Muscle layer of colon (tissue), 2 donors: Measurements from ENCODE around the gene TCAF2.
"Not testable (repeated sequence)": the region's sequence is repeated elsewhere in the genome, so short reads cannot be mapped to it uniquely, and the experiment has no call there.

Experiments used
- H3K27ac ChIP-seq: one replicate; pipeline ENCODE4 v1.7.0; 2013; ENCODE audit warnings: low read depth, mild to moderate bottlenecking, low read length, moderate library complexity
- H3K27me3 ChIP-seq, 2 donors: one replicate each; pipeline ENCODE4 v1.7.0; 2013; ENCODE audit warnings: low read length in 2 of 2, mild to moderate bottlenecking in 2 of 2; ENCODE audit not compliant: insufficient read depth in 2 of 2, control insufficient read depth in 1 of 2
- H3K36me3 ChIP-seq: one replicate; pipeline ENCODE4 v1.7.0; 2013; ENCODE audit warnings: mild to moderate bottlenecking, low read length; ENCODE audit not compliant: insufficient read depth
- H3K4me1 ChIP-seq: one replicate; pipeline ENCODE4 v1.7.0; 2013; ENCODE audit warnings: mild to moderate bottlenecking, low read length; ENCODE audit not compliant: insufficient read depth
- H3K4me3 ChIP-seq, 2 donors: one replicate each; pipeline ENCODE4 v1.7.0; 2013; ENCODE audit warnings: low read length in 2 of 2, low read depth in 1 of 2, mild to moderate bottlenecking in 1 of 2, moderate library complexity in 1 of 2
- H3K9ac ChIP-seq: one replicate; pipeline ENCODE4 v1.7.0; 2013; ENCODE audit warnings: low read length
- H3K9me3 ChIP-seq: one replicate; pipeline ENCODE4 v1.7.0; 2013; ENCODE audit warnings: mild to moderate bottlenecking, low read length
- donor health status: abdominal sarcoma.
- donor health status: Adenocarcinoma of cecum.

The TCAF2 gene

GRCh38 chr7:143632506-143632905 is 11.7 kb downstream of the TCAF2 start:
- not testable (repeated sequence) for H3K27me3 ChIP-seq, H3K27ac ChIP-seq, H3K36me3 ChIP-seq, H3K9me3 ChIP-seq, H3K9ac ChIP-seq, H3K4me1 ChIP-seq, H3K4me3 ChIP-seq

DNA sequence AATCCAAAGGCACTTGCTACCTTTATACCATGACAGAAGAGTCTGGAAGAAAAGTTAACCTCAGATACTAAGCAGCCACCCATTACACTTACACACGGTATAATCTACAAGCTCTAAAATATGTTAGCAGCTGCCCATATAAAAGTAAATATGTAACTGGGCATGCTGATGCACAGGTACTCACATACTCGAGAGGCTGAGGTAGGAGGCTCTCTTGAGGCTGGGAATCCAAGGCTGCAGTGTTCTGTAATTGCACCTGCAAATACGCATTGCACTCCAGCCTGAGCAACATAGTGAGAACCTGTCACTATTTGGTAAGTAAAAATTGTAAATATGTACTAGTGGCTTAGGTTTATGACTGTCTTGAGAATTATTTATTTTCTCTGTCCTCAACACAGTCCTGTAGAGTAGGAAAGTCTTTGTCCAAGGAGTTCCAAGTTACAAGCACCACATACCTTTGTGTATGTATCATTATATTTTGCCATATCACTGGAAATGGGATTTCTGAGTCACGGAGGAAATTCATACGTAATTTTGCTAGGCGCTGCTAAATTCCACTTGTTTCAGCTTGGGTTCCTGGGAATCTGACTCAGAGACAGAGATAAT is 12.3 kb downstream of the TCAF2 start:
- not testable (repeated sequence) for H3K36me3 ChIP-seq, H3K27ac ChIP-seq, H3K4me3 ChIP-seq, H3K4me1 ChIP-seq, H3K9me3 ChIP-seq, H3K9ac ChIP-seq, H3K27me3 ChIP-seq

DNA sequence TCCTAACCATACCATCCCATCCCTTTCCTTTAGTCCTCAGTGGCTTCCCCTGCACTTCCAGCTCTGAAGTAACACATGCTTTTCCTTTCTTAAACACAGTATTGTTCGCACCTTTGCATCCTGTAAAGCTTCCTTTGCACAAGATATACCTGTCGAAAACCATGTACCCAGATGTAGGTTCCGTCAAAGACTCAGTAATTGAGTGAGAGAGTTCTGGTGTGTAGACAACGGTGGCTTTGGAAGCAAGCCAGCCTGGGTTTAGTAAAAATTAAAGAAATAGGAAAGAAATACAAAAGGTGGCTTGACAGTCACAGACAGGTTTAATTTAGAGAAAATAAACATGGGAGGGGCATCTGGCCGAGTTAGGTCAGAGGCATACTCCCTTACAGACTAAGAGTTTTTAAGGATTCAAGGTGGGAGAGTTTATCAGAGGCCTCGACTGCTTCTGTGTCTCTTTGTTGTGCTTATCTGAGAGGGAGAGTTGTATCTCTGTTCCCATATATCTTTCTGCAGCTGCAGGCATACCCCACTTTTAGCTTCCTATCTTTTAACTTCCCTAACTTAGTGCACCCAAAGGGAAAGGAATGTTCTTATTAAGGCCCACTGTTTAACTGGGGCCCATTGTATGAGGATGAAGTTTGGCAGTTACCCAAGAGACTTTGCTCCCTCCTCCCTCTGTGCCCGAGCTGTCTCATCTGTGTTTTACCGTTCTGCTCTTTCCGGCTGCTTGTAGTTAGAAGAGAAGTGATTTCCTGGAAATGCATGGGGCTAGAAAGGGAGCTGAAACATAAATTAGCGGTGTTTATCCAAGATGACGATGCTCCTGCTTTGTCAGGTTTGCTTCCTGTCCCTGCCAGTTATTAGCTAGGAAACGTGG is 14.8 kb downstream of the TCAF2 start:
- H3K9me3 ChIP-seq, H3K4me3 ChIP-seq, H3K27ac ChIP-seq, H3K36me3 ChIP-seq, H3K4me1 ChIP-seq, H3K9ac ChIP-seq, H3K27me3 ChIP-seq: not testable (repeated sequence)

- not testable (repeated sequence) for H3K36me3 ChIP-seq, H3K4me1 ChIP-seq, H3K9ac ChIP-seq, H3K4me3 ChIP-seq, H3K27me3 ChIP-seq, H3K27ac ChIP-seq, H3K9me3 ChIP-seq
Measured at GRCh38 chr7:143639372-143639771, 18.6 kb downstream of the TCAF2 start.

- H3K9ac ChIP-seq, H3K4me3 ChIP-seq, H3K27ac ChIP-seq, H3K36me3 ChIP-seq, H3K9me3 ChIP-seq, H3K4me1 ChIP-seq, H3K27me3 ChIP-seq: not testable (repeated sequence)
Measured at GRCh38 chr7:143640528-143641189, 19.9 kb downstream of the TCAF2 start.

GRCh38 chr7:143646598-143646997 is 25.8 kb downstream of the TCAF2 start:
- not testable (repeated sequence) for H3K4me3 ChIP-seq, H3K36me3 ChIP-seq, H3K27me3 ChIP-seq, H3K4me1 ChIP-seq, H3K27ac ChIP-seq, H3K9me3 ChIP-seq, H3K9ac ChIP-seq

- H3K9ac ChIP-seq, H3K27me3 ChIP-seq, H3K4me1 ChIP-seq, H3K9me3 ChIP-seq, H3K27ac ChIP-seq, H3K36me3 ChIP-seq, H3K4me3 ChIP-seq: not testable (repeated sequence)
Measured at GRCh38 chr7:143649902-143650301, 29.1 kb downstream of the TCAF2 start.

DNA sequence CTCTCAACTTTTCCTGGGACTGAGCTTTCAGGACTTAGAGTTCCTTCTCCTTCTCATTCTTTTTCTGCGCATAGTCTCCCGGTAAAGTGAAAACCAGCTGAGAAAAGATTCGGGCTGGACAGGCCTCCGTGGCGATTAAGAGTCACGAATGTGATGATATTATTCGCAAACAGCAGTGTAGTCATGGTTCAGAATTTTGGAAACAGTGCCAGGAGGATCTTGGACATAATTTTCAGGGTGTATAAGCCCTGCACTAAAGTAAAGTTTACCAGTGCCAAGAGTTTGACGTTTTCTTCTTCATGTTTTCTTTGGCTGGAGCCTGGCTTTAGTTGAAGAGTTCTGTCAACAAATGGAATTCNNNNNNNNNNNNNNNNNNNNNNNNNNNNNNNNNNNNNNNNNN is 29.7 kb downstream of the TCAF2 start:
- not testable (repeated sequence) for H3K9me3 ChIP-seq, H3K36me3 ChIP-seq, H3K27ac ChIP-seq, H3K27me3 ChIP-seq, H3K9ac ChIP-seq, H3K4me3 ChIP-seq, H3K4me1 ChIP-seq
